CD4-positive, alpha-beta memory T cell (primary cell): Measurements from ENCODE around the gene SLMAP. TPM values are rescaled to one million over a fixed set of nuclear protein-coding genes. Genes with fewer than 3 reads are reported as not detected.
A peak's percentile ranks its signal among the peaks of the same experiment; 100 is the strongest.

Experiments used
- CTCF ChIA-PET: fragments of 350-600 bp; sonication (Branson Sonifier 250); formaldehyde crosslinking; loops from one replicate; lab custom pipeline; 2021; ENCODE audit warnings: inconsistent platforms; ENCODE audit not compliant: partially characterized antibody; lab: Charles Lee
- POLR2A ChIA-PET: fragments of 350-600 bp; sonication (Branson Sonifier 250); formaldehyde crosslinking; loops from one replicate; lab custom pipeline; 2021; ENCODE audit not compliant: partially characterized antibody; lab: Charles Lee
- DNase-seq, 5 donors: peaks; one replicate each; pipeline versions ENCODE4 v3.0.0 to v3.0.0-alpha.2; 2020 to 2022; ENCODE audit warnings: mixed read lengths in 1 of 5
- H3K27ac ChIP-seq: one replicate; pipeline ENCODE4 v1.7.0; 2013; ENCODE audit warnings: low read depth, low read length
- H3K27me3 ChIP-seq: 2 replicates; pipeline ENCODE4 v1.7.0; 2013; ENCODE audit warnings: mild to moderate bottlenecking, low read length, moderate library complexity; ENCODE audit not compliant: insufficient read depth
- H3K36me3 ChIP-seq: 2 replicates; pipeline ENCODE4 v1.7.0; 2013; ENCODE audit warnings: mild to moderate bottlenecking, low read length, moderate library complexity; ENCODE audit not compliant: insufficient read depth
- H3K4me1 ChIP-seq: 2 replicates; pipeline ENCODE4 v1.7.0; 2013; ENCODE audit warnings: mild to moderate bottlenecking, low read length, moderate library complexity; ENCODE audit not compliant: insufficient read depth
- H3K4me3 ChIP-seq, 2 donors: one replicate each; pipeline ENCODE4 v1.7.0; 2013; ENCODE audit warnings: low read length in 2 of 2, mild to moderate bottlenecking in 1 of 2
- H3K9me3 ChIP-seq, 2 donors: one replicate each; pipeline ENCODE4 v1.7.0; 2013; ENCODE audit warnings: low read length in 2 of 2, control low read depth in 1 of 2; ENCODE audit not compliant: control insufficient read depth in 1 of 2
- H3K27ac Mint-ChIP-seq, 7 donors: one replicate each; pipeline ENCODE4 v1.8.0; 2020 to 2021; ENCODE audit warnings: mixed read lengths in 7 of 7, mild to moderate bottlenecking in 6 of 7, inconsistent platforms in 3 of 7, moderate library complexity in 3 of 7
- H3K27me3 Mint-ChIP-seq, 2 donors: one replicate each; pipeline ENCODE4 v1.8.0; 2020 to 2021; ENCODE audit warnings: mixed read lengths in 2 of 2
- H3K36me3 Mint-ChIP-seq, 2 donors: one replicate each; pipeline ENCODE4 v1.8.0; 2020 to 2021; ENCODE audit warnings: mixed read lengths in 2 of 2, inconsistent platforms in 1 of 2, mild to moderate bottlenecking in 1 of 2
- H3K4me1 Mint-ChIP-seq, 4 donors: one replicate each; pipeline ENCODE4 v1.8.0; 2020 to 2021; ENCODE audit warnings: mixed read lengths in 4 of 4, mild to moderate bottlenecking in 1 of 4
- H3K4me3 Mint-ChIP-seq, 8 donors: one replicate each; pipeline ENCODE4 v1.8.0; 2020 to 2021; ENCODE audit warnings: mixed read lengths in 8 of 8, mild to moderate bottlenecking in 7 of 8, moderate library complexity in 6 of 8, inconsistent platforms in 3 of 8
- H3K9me3 Mint-ChIP-seq, 8 donors: one replicate each; pipeline ENCODE4 v1.8.0; 2020 to 2021; ENCODE audit warnings: mixed read lengths in 8 of 8, mild to moderate bottlenecking in 5 of 8, inconsistent platforms in 3 of 8, moderate library complexity in 1 of 8
- intact Hi-C: fragments of 100-400 bp; cut with micrococcal nuclease; formaldehyde crosslinking; loops from one replicate; pipeline ENCODE4 v1.15.1; 2023
- polyA plus RNA-seq, 2 donors: library from polyadenylated mRNA; unstranded; fragments of 300-500 nt; fragmentation: Illumina TruSeq; gene quantifications; one replicate each; pipeline ENCODE4 v1.2.3, GENCODE V29; 2021
- total RNA-seq, 2 experiments: library from RNA; stranded (reverse); gene quantifications; one replicate each; pipeline ENCODE4 v1.2.3, GENCODE V29; 2021

SLMAP gene
- total and polyA plus RNA-seq, 4 experiments from 2014 or later, result 17.5 to 69.0 (median 43.0) TPM

GRCh38 chr3:57779666-57780065, 23.6 kb downstream of the SLMAP start:
- H3K4me1 ChIP-seq, result peaks cover 13% of the 10 kb centered on the region
- H3K27me3 ChIP-seq, result no peaks in the 10 kb centered on the region
- H3K9me3 ChIP-seq, result no peaks in the 10 kb centered on the region
- no peak overlapping the region for H3K27ac ChIP-seq
- H3K4me1 Mint-ChIP-seq, result peaks cover 21 to 38% (median 26%) of the 10 kb centered on the region in 4 donors
- intact Hi-C loops, result no loop called here
- no peaks in the 10 kb centered on the region for H3K36me3 ChIP-seq
- H3K36me3 Mint-ChIP-seq, result peaks cover 3 to 23% of the 10 kb centered on the region in 2 donors
- POLR2A ChIA-PET, result no interaction called here
- no peak for DNase-seq
- CTCF ChIA-PET, result no interaction called here
- no peak overlapping the region for H3K27ac Mint-ChIP-seq
- H3K4me3 Mint-ChIP-seq, result no peak overlapping the region
- no peak overlapping the region for H3K4me3 ChIP-seq
- no peaks in the 10 kb centered on the region for H3K9me3 Mint-ChIP-seq
- no peaks in the 10 kb centered on the region for H3K27me3 Mint-ChIP-seq

GRCh38 chr3:57783186-57784088, 27.3 kb downstream of the SLMAP start:
- no peak overlapping the region for H3K27ac ChIP-seq
- Mint-ChIP-seq H3K27me3 (no peaks in the 10 kb centered on the region), H3K27ac (peak overlapping the region in 1 of 7 donors; percentile 48), H3K4me1 (peaks cover 25 to 39% (median 29%) of the 10 kb centered on the region in 4 donors), H3K4me3 (no peak overlapping the region), H3K36me3 (peaks cover 3 to 23% of the 10 kb centered on the region in 2 donors), H3K9me3 (no peaks in the 10 kb centered on the region)
- no peak overlapping the region for H3K4me3 ChIP-seq
- ChIA-PET POLR2A (no interaction called here), CTCF (no interaction called here)
- no peaks in the 10 kb centered on the region for H3K9me3 ChIP-seq
- DNase-seq, result no peak
- intact Hi-C loops, result no loop called here
- peaks cover 38% of the 10 kb centered on the region for H3K4me1 ChIP-seq
- no peaks in the 10 kb centered on the region for H3K36me3 ChIP-seq
- no peaks in the 10 kb centered on the region for H3K27me3 ChIP-seq

GRCh38 chr3:57784089-57784735, 28.1 kb downstream of the SLMAP start:
- H3K27ac ChIP-seq, result no peak overlapping the region
- ChIA-PET POLR2A (no interaction called here), CTCF (no interaction called here)

GRCh38 chr3:57785446-57785845, 29.3 kb downstream of the SLMAP start:
- H3K27ac ChIP-seq, result no peak overlapping the region
- intact Hi-C loops, result no loop called here
- CTCF ChIA-PET, result interaction anchor here (0.6 kb wide), 1 partner anchor 11 kb away, joined by 4 read pairs; no protein-coding TSS in a partner anchor

More at GRCh38 chr3:57784089-57784735, 28.1 kb downstream of the SLMAP start:
- Histone ChIP-seq H3K4me3 (no peak overlapping the region), H3K9me3 (no peaks in the 10 kb centered on the region), H3K36me3 (no peaks in the 10 kb centered on the region), H3K27me3 (no peaks in the 10 kb centered on the region), H3K4me1 (peaks cover 38% of the 10 kb centered on the region)
- Mint-ChIP-seq H3K9me3 (no peaks in the 10 kb centered on the region), H3K36me3 (peaks cover 3 to 23% of the 10 kb centered on the region in 2 donors), H3K27ac (peak overlapping the region in 2 of 7 donors; percentile 4 to 84), H3K4me1 (peaks cover 20 to 32% (median 29%) of the 10 kb centered on the region in 4 donors), H3K4me3 (no peak overlapping the region), H3K27me3 (no peaks in the 10 kb centered on the region)
- no peak for DNase-seq
- intact Hi-C loops, result no loop called here

GRCh38 chr3:57787867-57788623, 31.9 kb downstream of the SLMAP start:
- Histone ChIP-seq H3K4me3 (no peak overlapping the region), H3K36me3 (no peaks in the 10 kb centered on the region), H3K27ac (no peak overlapping the region), H3K4me1 (peaks cover 38% of the 10 kb centered on the region), H3K9me3 (no peaks in the 10 kb centered on the region), H3K27me3 (no peaks in the 10 kb centered on the region)
- Mint-ChIP-seq H3K9me3 (no peaks in the 10 kb centered on the region), H3K4me3 (no peak overlapping the region), H3K27me3 (no peaks in the 10 kb centered on the region), H3K27ac (no peak overlapping the region), H3K4me1 (peaks cover 20 to 27% (median 24%) of the 10 kb centered on the region in 4 donors), H3K36me3 (peaks cover 0 to 6% of the 10 kb centered on the region in 2 donors)
- ChIA-PET POLR2A (no interaction called here), CTCF (no interaction called here)
- no peak for DNase-seq
- intact Hi-C loops, result no loop called here

More at GRCh38 chr3:57785446-57785845, 29.3 kb downstream of the SLMAP start:
- Mint-ChIP-seq H3K4me3 (no peak overlapping the region), H3K9me3 (no peaks in the 10 kb centered on the region), H3K27ac (no peak overlapping the region), H3K36me3 (peaks cover 3 to 23% of the 10 kb centered on the region in 2 donors), H3K27me3 (no peaks in the 10 kb centered on the region), H3K4me1 (peaks cover 20 to 37% (median 30%) of the 10 kb centered on the region in 4 donors)
- Histone ChIP-seq H3K27me3 (no peaks in the 10 kb centered on the region), H3K4me3 (no peak overlapping the region), H3K9me3 (no peaks in the 10 kb centered on the region), H3K4me1 (peaks cover 38% of the 10 kb centered on the region), H3K36me3 (no peaks in the 10 kb centered on the region)
- POLR2A ChIA-PET, result no interaction called here
- DNase-seq, result no peak

GRCh38 chr3:57788624-57789018, 32.5 kb downstream of the SLMAP start:
- no peak for DNase-seq
- Mint-ChIP-seq H3K36me3 (no peaks in the 10 kb centered on the region), H3K4me1 (peaks cover 15 to 26% (median 21%) of the 10 kb centered on the region in 4 donors), H3K27ac (no peak overlapping the region), H3K27me3 (no peaks in the 10 kb centered on the region), H3K9me3 (no peaks in the 10 kb centered on the region), H3K4me3 (no peak overlapping the region)
- Histone ChIP-seq H3K4me1 (peaks cover 35% of the 10 kb centered on the region), H3K36me3 (no peaks in the 10 kb centered on the region), H3K27ac (no peak overlapping the region), H3K4me3 (no peak overlapping the region), H3K27me3 (no peaks in the 10 kb centered on the region), H3K9me3 (no peaks in the 10 kb centered on the region)
- POLR2A ChIA-PET, result no interaction called here
- intact Hi-C loops, result no loop called here
- CTCF ChIA-PET, result no interaction called here
